Measurements from ENCODE around the gene SNURF.
A peak's percentile ranks its signal among the peaks of the same experiment; 100 is the strongest.
"Not testable (repeated sequence)": the region's sequence is repeated elsewhere in the genome, so short reads cannot be mapped to it uniquely, and the experiment has no call there.

SNURF gene

DNA sequence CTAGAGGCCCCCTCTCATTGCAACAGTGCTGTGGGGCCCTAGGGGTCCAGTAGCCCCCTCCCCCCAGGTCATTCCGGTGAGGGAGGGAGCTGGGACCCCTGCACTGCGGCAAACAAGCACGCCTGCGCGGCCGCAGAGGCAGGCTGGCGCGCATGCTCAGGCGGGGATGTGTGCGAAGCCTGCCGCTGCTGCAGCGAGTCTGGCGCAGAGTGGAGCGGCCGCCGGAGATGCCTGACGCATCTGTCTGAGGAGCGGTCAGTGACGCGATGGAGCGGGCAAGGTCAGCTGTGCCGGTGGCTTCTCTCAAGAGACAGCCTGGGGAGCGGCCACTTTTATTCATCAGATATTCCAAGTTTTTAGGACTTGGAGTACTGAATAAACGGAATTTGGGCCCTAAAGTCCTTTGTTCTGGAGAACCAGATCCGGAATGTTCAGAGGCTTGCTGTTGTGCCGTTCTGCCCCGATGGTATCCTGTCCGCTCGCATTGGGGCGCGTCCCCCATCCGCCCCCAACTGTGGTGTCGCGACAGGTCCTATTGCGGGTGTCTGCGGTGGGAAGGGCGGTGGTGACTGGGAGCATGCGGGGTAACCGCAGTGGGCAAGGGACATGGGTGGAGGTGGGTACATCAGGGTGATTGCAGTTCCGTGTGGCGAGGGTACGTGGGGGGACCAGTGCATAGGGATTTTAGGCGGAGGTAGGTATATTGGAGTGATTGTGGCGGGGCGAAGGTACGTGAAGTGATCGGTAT, at the start of gene SNURF, which contains the start of gene SNRPN:
Gene SNURF, plus strand, starts transcription at position 205 of the 748 bp plus-strand sequence. Its CDS starts 62 bp downstream, at position 267.
Gene SNRPN, plus strand, starts transcription at position 205 of the 748 bp plus-strand sequence. CDS start 19,467 bp downstream, outside the sequence.
- H3K27me3 ChIP-seq (ENCODE audit: control insufficient read depth, insufficient read depth, low read length): no peaks in the 10 kb centered on the region
- peak within 1 kb of the TSS; percentile 45 for H3K27ac ChIP-seq (ENCODE audit: low read length)
- H3K4me3 ChIP-seq (ENCODE audit: low read length): peak within 1 kb of the TSS; percentile 97
- H3K9ac ChIP-seq (ENCODE audit: low read length): peak within 1 kb of the TSS; percentile 95
- peaks cover 15% of the 10 kb centered on the region for H3K36me3 ChIP-seq (ENCODE audit: control insufficient read depth, low read depth, low read length)
- no peaks in the 10 kb centered on the region for H3K9me3 ChIP-seq (ENCODE audit: control insufficient read depth, low read depth, low read length)
- H3K4me1 ChIP-seq (ENCODE audit: control insufficient read depth, low read depth, low read length): peaks cover 14% of the 10 kb centered on the region

- no peak overlapping the region for H3K4me3 ChIP-seq (ENCODE audit: low read length)
- H3K27me3 ChIP-seq (ENCODE audit: control insufficient read depth, insufficient read depth, low read length): no peaks in the 10 kb centered on the region
- no peaks in the 10 kb centered on the region for H3K36me3 ChIP-seq (ENCODE audit: control insufficient read depth, low read depth, low read length)
- peaks cover 9% of the 10 kb centered on the region for H3K9me3 ChIP-seq (ENCODE audit: control insufficient read depth, low read depth, low read length)
- H3K9ac ChIP-seq (ENCODE audit: low read length): no peak overlapping the region
- H3K4me1 ChIP-seq (ENCODE audit: control insufficient read depth, low read depth, low read length): peaks cover 7% of the 10 kb centered on the region
- no peak overlapping the region for H3K27ac ChIP-seq (ENCODE audit: low read length)
Observed at GRCh38 chr15:24916305-24917009, 38.3 kb upstream of the SNURF start.

DNA sequence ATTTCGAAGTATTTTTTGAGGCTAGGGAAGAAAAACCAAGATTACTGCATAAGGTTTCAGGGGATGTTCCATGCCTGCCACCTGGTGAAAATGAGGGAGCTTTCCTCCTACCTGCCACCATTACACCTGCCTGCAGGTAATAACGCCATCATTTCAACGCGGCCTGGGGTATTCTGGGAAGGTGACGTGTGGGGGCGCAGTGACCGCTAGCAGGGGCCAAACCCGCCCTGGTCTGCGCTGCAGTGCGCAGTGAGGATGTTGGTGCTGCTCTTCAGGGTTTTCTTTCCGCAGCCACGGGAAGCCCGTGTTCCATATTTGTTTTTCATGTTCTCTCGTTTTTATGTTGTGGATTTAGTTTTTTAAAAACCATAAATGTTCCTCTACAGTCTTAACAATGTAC, 37.4 kb upstream of the SNURF start:
- H3K36me3 ChIP-seq (ENCODE audit: control insufficient read depth, low read depth, low read length): no peaks in the 10 kb centered on the region
- no peak overlapping the region for H3K9ac ChIP-seq (ENCODE audit: low read length)
- no peak overlapping the region for H3K4me3 ChIP-seq (ENCODE audit: low read length)
- H3K27me3 ChIP-seq (ENCODE audit: control insufficient read depth, insufficient read depth, low read length): no peaks in the 10 kb centered on the region
- H3K27ac ChIP-seq (ENCODE audit: low read length): no peak overlapping the region
- peaks cover 7% of the 10 kb centered on the region for H3K4me1 ChIP-seq (ENCODE audit: control insufficient read depth, low read depth, low read length)
- H3K9me3 ChIP-seq (ENCODE audit: control insufficient read depth, low read depth, low read length): peaks cover 8% of the 10 kb centered on the region

DNA sequence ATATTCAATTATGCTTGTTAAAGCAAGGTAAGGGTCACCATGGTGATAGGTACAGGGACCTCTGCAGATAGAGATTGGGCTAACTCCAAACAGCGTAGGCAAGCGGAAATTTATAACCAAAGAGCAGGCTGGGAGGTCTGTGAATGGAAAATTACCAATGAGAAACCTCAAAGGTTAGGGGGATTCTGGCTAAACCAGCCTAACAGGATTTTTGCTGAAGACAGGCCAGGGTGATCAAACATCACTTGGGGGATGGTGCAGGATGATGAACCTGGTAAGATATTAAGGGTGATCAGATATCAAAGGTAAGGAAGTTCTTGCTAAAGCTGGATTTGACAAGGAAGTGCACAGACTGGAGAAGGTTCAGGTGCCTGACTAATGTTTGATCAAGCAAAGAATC, 35.3 kb upstream of the SNURF start:
- peaks cover 7% of the 10 kb centered on the region for H3K4me1 ChIP-seq (ENCODE audit: control insufficient read depth, low read depth, low read length)
- no peaks in the 10 kb centered on the region for H3K36me3 ChIP-seq (ENCODE audit: control insufficient read depth, low read depth, low read length)
- H3K9me3 ChIP-seq (ENCODE audit: control insufficient read depth, low read depth, low read length): peaks cover 14% of the 10 kb centered on the region
- no peaks in the 10 kb centered on the region for H3K27me3 ChIP-seq (ENCODE audit: control insufficient read depth, insufficient read depth, low read length)
- no peak overlapping the region for H3K9ac ChIP-seq (ENCODE audit: low read length)
- peak overlapping the region; percentile 13 for H3K4me3 ChIP-seq (ENCODE audit: low read length)
- no peak overlapping the region for H3K27ac ChIP-seq (ENCODE audit: low read length)

- not testable (repeated sequence) for H3K27ac ChIP-seq (ENCODE audit: low read length); H3K4me1 ChIP-seq (ENCODE audit: control insufficient read depth, low read depth, low read length); H3K27me3 ChIP-seq (ENCODE audit: control insufficient read depth, insufficient read depth, low read length); H3K36me3 ChIP-seq (ENCODE audit: control insufficient read depth, low read depth, low read length); H3K9ac ChIP-seq (ENCODE audit: low read length); H3K4me3 ChIP-seq (ENCODE audit: low read length)
- peaks cover 21% of the 10 kb centered on the region for H3K9me3 ChIP-seq (ENCODE audit: control insufficient read depth, low read depth, low read length)
Observed at GRCh38 chr15:24922781-24923180, 32.0 kb upstream of the SNURF start.

DNA sequence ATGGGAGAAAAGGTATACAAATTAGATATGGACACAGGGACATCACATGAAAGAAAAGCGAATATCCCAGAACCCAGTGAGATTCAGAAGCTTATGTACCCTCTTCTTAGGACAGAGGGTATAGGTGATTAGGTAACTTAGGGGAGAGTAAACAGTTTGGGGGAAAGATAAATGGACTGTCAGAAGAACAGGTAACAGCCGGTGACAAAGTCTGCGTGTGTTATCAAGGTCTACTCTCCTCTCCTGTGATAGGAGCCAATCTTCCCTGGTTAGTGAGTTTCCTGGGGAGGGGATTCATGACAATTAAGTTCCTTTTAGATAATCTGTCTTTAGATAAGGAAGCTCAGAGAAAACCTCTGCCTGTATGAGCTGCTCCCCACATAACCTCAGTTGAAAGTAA, 30.6 kb upstream of the SNURF start:
- H3K27ac ChIP-seq (ENCODE audit: low read length): no peak overlapping the region
- no peak overlapping the region for H3K9ac ChIP-seq (ENCODE audit: low read length)
- peaks cover 7% of the 10 kb centered on the region for H3K4me1 ChIP-seq (ENCODE audit: control insufficient read depth, low read depth, low read length)

GRCh38 chr15:24924621-24925020, 30.2 kb upstream of the SNURF start:
- H3K36me3 ChIP-seq (ENCODE audit: control insufficient read depth, low read depth, low read length): no peaks in the 10 kb centered on the region
- H3K27me3 ChIP-seq (ENCODE audit: control insufficient read depth, insufficient read depth, low read length): no peaks in the 10 kb centered on the region
- H3K9ac ChIP-seq (ENCODE audit: low read length): no peak overlapping the region
- no peak overlapping the region for H3K27ac ChIP-seq (ENCODE audit: low read length)
- peaks cover 7% of the 10 kb centered on the region for H3K4me1 ChIP-seq (ENCODE audit: control insufficient read depth, low read depth, low read length)
- no peak overlapping the region for H3K4me3 ChIP-seq (ENCODE audit: low read length)
- peaks cover 29% of the 10 kb centered on the region for H3K9me3 ChIP-seq (ENCODE audit: control insufficient read depth, low read depth, low read length)

More for the DNA sequence above, 30.6 kb upstream of the SNURF start:
- Histone ChIP-seq H3K36me3 (ENCODE audit: control insufficient read depth, low read depth, low read length) (no peaks in the 10 kb centered on the region), H3K27me3 (ENCODE audit: control insufficient read depth, insufficient read depth, low read length) (no peaks in the 10 kb centered on the region), H3K9me3 (ENCODE audit: control insufficient read depth, low read depth, low read length) (peaks cover 26% of the 10 kb centered on the region), H3K4me3 (ENCODE audit: low read length) (no peak overlapping the region)

DNA sequence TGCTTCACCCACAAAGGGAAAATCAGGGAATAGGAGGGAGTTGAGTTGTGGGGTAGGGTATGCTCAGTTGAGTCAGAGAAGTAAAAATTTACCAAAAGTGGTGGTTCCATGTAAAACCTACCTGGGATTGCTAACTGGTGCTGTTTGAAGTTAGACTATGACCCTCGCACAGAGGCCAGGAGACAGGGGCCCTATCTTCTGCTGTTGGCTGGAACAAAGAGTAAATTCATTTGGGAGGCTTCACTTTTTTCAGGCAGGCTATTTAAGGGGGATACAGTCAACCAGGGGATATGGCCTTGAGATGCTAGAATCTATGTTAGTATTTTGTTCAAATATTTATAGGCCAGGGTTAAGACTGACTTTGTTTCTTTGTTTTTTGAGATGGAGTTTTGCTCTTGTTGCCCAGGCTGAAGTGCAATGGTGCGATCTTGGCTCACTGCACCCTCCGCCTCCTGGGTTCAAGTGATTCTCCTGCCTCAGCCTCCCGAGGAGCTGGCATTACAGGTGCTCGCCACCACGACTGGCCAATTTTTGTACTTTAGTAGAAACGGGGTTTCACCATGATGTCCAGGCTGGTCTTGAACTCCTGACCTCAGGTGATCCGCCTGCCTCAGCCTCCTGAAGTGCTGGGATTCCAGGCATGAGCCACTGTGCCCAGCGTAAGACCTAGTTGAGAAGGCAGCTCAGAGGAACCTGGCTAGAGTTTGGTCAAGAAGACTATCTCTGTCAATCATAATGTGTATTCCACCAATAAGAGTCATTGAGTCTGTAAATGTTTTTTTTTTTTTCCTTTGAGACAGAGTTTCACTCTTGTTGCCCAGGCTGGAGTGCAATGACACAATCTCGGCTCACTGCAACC, 22.7 kb upstream of the SNURF start:
- not testable (repeated sequence) for H3K4me1 ChIP-seq (ENCODE audit: control insufficient read depth, low read depth, low read length); H3K27ac ChIP-seq (ENCODE audit: low read length); H3K36me3 ChIP-seq (ENCODE audit: control insufficient read depth, low read depth, low read length); H3K27me3 ChIP-seq (ENCODE audit: control insufficient read depth, insufficient read depth, low read length); H3K9ac ChIP-seq (ENCODE audit: low read length); H3K4me3 ChIP-seq (ENCODE audit: low read length)
- peaks cover 16% of the 10 kb centered on the region for H3K9me3 ChIP-seq (ENCODE audit: control insufficient read depth, low read depth, low read length)

DNA sequence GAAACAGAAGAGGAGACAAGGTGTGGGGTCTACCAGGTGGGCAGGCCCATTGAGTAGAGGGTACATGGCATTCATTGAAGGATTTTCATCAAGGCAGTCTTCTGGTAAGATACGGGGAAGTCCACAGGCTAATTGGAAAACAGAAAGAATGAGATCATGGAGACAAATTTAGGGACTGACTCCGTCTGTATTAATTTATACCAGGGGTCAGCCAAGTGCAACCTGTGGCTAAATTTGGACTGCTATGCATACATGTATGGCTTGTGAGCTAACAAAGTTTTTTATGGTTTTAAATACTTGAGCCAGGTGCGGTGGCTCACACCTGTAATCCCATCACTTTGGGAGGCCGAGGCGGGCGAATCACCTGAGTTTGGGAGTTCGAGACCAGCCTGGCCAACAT, 21.1 kb upstream of the SNURF start:
- Histone ChIP-seq H3K36me3 (ENCODE audit: control insufficient read depth, low read depth, low read length) (no peaks in the 10 kb centered on the region), H3K9me3 (ENCODE audit: control insufficient read depth, low read depth, low read length) (peaks cover 14% of the 10 kb centered on the region), H3K27ac (ENCODE audit: low read length) (no peak overlapping the region), H3K27me3 (ENCODE audit: control insufficient read depth, insufficient read depth, low read length) (no peaks in the 10 kb centered on the region), H3K9ac (ENCODE audit: low read length) (no peak overlapping the region), H3K4me3 (ENCODE audit: low read length) (no peak overlapping the region), H3K4me1 (ENCODE audit: control insufficient read depth, low read depth, low read length) (no peaks in the 10 kb centered on the region)

GRCh38 chr15:24938224-24938623, 16.6 kb upstream of the SNURF start:
- not testable (repeated sequence) for H3K36me3 ChIP-seq (ENCODE audit: control insufficient read depth, low read depth, low read length); H3K27me3 ChIP-seq (ENCODE audit: control insufficient read depth, insufficient read depth, low read length); H3K4me1 ChIP-seq (ENCODE audit: control insufficient read depth, low read depth, low read length); H3K4me3 ChIP-seq (ENCODE audit: low read length); H3K27ac ChIP-seq (ENCODE audit: low read length); H3K9me3 ChIP-seq (ENCODE audit: control insufficient read depth, low read depth, low read length); H3K9ac ChIP-seq (ENCODE audit: low read length)

DNA sequence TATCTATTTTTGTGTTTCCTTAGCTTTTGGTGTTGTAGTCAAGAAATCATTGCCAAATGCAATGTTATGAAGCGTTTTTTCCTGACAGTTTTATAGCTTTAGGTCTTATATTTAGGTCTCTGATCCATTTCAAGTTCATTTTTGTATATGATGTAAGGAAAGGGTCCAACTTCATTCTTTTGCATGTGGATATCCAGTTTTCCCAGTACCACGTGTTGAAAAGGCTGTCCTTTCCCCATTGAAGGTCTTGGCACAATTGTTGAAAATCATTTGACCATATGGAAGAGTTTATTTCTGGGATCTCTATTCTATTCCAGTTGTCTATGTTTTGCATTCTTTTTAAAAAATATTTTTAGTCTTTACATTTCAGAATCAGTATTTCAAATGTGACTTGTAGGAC, 14.6 kb upstream of the SNURF start:
- no peaks in the 10 kb centered on the region for H3K36me3 ChIP-seq (ENCODE audit: control insufficient read depth, low read depth, low read length)
- no peak overlapping the region for H3K9ac ChIP-seq (ENCODE audit: low read length)
- no peak overlapping the region for H3K4me3 ChIP-seq (ENCODE audit: low read length)
- no peaks in the 10 kb centered on the region for H3K27me3 ChIP-seq (ENCODE audit: control insufficient read depth, insufficient read depth, low read length)
- no peak overlapping the region for H3K27ac ChIP-seq (ENCODE audit: low read length)
- no peaks in the 10 kb centered on the region for H3K4me1 ChIP-seq (ENCODE audit: control insufficient read depth, low read depth, low read length)
- H3K9me3 ChIP-seq (ENCODE audit: control insufficient read depth, low read depth, low read length): peaks cover 5% of the 10 kb centered on the region

Measured in iPS-18a (cell line).